ENCODE measurements around the gene RGS6. TPM values are rescaled to one million over a fixed set of nuclear protein-coding genes. Genes with fewer than 3 reads are reported as not detected.

RGS6 gene
- total and polyA plus RNA-seq, 4 donors: 0.06 to 5.3 (median 0.17) TPM; not detected in 1

GRCh38 chr14:72262771-72263170, 330.5 kb downstream of the RGS6 start:
- Histone ChIP-seq H3K27ac (ENCODE audit: low read depth in 1 of 2, low read length in 2 of 2) (no peak overlapping the region), H3K4me1 (ENCODE audit: control insufficient read depth in 4 of 4, insufficient read depth in 4 of 4, low read length in 3 of 4) (no peaks in the 10 kb centered on the region), H3K4me3 (ENCODE audit: low read depth in 1 of 3, low read length in 3 of 3) (no peak overlapping the region), H3K27me3 (ENCODE audit: control insufficient read depth in 4 of 4, insufficient read depth in 4 of 4, low read length in 3 of 4) (peaks cover 0 to 5% (median 1%) of the 10 kb centered on the region in 4 donors), H3K36me3 (ENCODE audit: control insufficient read depth in 4 of 4, insufficient read depth in 3 of 4, low read depth in 1 of 4, low read length in 3 of 4) (no peaks in the 10 kb centered on the region), H3K9ac (ENCODE audit: low read depth in 1 of 2, low read length in 2 of 2) (no peak overlapping the region), H3K9me3 (ENCODE audit: control insufficient read depth in 4 of 4, low read length in 3 of 4) (peaks cover 0 to 5% (median 0%) of the 10 kb centered on the region in 4 donors)
- TF ChIP-seq TAF1 (conservative IDR thresholded peaks at IDR 0.05) (no peak), FOXA2 (IDR thresholded peaks at IDR 0.05) (no peak), SP1 (IDR thresholded peaks at IDR 0.05) (no peak), EGR1 (IDR thresholded peaks at IDR 0.05; ENCODE audit: low read depth in 2 of 2) (no peak), FOXA1 (IDR thresholded peaks at IDR 0.05) (no peak), HNF4A (conservative IDR thresholded peaks at IDR 0.05) (no peak), JUND (IDR thresholded peaks at IDR 0.05) (no peak), HNF4G (IDR thresholded peaks at IDR 0.05) (no peak), NR2F2 (IDR thresholded peaks at IDR 0.05) (no peak), RAD21 (IDR thresholded peaks at IDR 0.05) (no peak), RXRA (IDR thresholded peaks at IDR 0.05) (no peak)
- TF ChIP-seq, protein P1, sequence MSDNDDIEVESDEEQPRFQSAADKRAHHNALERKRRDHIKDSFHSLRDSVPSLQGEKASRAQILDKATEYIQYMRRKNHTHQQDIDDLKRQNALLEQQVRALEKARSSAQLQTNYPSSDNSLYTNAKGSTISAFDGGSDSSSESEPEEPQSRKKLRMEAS (IDR thresholded peaks at IDR 0.05): no peak
- no peak for DNase-seq (ENCODE audit: low spot score)
- 79% methylated on average over 2 of the region's 2 CpGs for WGBS

DNA sequence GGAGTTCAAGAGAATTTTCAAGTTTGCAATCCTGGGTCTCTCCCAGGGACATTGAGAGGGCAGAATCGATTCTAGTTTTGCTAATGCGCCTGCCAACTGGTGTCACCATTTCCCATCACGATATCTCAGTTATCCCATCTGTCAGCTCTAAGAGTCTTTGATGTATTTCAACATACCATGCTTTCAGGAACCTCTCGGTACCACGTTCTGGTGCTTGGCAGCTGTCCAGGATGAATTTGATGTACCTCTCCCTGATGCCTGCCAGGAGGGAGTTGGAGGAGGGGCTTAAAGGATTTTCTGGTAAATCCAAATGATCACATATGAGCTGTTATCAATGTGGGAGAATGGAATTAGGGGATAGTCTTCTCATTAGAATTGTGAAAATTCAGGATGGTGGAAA, 332.5 kb downstream of the RGS6 start:
- 71% methylated on average over 5 of the region's 5 CpGs for WGBS
- TF ChIP-seq RAD21 (IDR thresholded peaks at IDR 0.05): no peak
- TF ChIP-seq HNF4G (IDR thresholded peaks at IDR 0.05): no peak
- no peak for TF ChIP-seq RXRA (IDR thresholded peaks at IDR 0.05)
- no peaks in the 10 kb centered on the region for H3K4me1 ChIP-seq (ENCODE audit: control insufficient read depth in 4 of 4, insufficient read depth in 4 of 4, low read length in 3 of 4)

GRCh38 chr14:72270147-72270727, 338.0 kb downstream of the RGS6 start:
- Histone ChIP-seq H3K9me3 (ENCODE audit: control insufficient read depth in 4 of 4, low read length in 3 of 4) (peaks cover 0 to 6% (median 1%) of the 10 kb centered on the region in 4 donors), H3K36me3 (ENCODE audit: control insufficient read depth in 4 of 4, insufficient read depth in 3 of 4, low read depth in 1 of 4, low read length in 3 of 4) (no peaks in the 10 kb centered on the region), H3K9ac (ENCODE audit: low read depth in 1 of 2, low read length in 2 of 2) (no peak overlapping the region), H3K27ac (ENCODE audit: low read depth in 1 of 2, low read length in 2 of 2) (no peak overlapping the region), H3K27me3 (ENCODE audit: control insufficient read depth in 4 of 4, insufficient read depth in 4 of 4, low read length in 3 of 4) (peaks cover 0 to 3% (median 0%) of the 10 kb centered on the region in 4 donors), H3K4me3 (ENCODE audit: low read depth in 1 of 3, low read length in 3 of 3) (no peak overlapping the region), H3K4me1 (ENCODE audit: control insufficient read depth in 4 of 4, insufficient read depth in 4 of 4, low read length in 3 of 4) (no peaks in the 10 kb centered on the region)
- no peak for TF ChIP-seq SP1 (IDR thresholded peaks at IDR 0.05)
- TF ChIP-seq, protein P2, sequence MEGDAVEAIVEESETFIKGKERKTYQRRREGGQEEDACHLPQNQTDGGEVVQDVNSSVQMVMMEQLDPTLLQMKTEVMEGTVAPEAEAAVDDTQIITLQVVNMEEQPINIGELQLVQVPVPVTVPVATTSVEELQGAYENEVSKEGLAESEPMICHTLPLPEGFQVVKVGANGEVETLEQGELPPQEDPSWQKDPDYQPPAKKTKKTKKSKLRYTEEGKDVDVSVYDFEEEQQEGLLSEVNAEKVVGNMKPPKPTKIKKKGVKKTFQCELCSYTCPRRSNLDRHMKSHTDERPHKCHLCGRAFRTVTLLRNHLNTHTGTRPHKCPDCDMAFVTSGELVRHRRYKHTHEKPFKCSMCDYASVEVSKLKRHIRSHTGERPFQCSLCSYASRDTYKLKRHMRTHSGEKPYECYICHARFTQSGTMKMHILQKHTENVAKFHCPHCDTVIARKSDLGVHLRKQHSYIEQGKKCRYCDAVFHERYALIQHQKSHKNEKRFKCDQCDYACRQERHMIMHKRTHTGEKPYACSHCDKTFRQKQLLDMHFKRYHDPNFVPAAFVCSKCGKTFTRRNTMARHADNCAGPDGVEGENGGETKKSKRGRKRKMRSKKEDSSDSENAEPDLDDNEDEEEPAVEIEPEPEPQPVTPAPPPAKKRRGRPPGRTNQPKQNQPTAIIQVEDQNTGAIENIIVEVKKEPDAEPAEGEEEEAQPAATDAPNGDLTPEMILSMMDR (IDR thresholded peaks at IDR 0.05; ENCODE audit: low read depth, low read length, missing input control): no peak
- no peak for TF ChIP-seq ZBTB33 (IDR thresholded peaks at IDR 0.05)
- no peak for TF ChIP-seq EGR1 (IDR thresholded peaks at IDR 0.05; ENCODE audit: low read depth in 2 of 2)
- TF ChIP-seq, protein P3, sequence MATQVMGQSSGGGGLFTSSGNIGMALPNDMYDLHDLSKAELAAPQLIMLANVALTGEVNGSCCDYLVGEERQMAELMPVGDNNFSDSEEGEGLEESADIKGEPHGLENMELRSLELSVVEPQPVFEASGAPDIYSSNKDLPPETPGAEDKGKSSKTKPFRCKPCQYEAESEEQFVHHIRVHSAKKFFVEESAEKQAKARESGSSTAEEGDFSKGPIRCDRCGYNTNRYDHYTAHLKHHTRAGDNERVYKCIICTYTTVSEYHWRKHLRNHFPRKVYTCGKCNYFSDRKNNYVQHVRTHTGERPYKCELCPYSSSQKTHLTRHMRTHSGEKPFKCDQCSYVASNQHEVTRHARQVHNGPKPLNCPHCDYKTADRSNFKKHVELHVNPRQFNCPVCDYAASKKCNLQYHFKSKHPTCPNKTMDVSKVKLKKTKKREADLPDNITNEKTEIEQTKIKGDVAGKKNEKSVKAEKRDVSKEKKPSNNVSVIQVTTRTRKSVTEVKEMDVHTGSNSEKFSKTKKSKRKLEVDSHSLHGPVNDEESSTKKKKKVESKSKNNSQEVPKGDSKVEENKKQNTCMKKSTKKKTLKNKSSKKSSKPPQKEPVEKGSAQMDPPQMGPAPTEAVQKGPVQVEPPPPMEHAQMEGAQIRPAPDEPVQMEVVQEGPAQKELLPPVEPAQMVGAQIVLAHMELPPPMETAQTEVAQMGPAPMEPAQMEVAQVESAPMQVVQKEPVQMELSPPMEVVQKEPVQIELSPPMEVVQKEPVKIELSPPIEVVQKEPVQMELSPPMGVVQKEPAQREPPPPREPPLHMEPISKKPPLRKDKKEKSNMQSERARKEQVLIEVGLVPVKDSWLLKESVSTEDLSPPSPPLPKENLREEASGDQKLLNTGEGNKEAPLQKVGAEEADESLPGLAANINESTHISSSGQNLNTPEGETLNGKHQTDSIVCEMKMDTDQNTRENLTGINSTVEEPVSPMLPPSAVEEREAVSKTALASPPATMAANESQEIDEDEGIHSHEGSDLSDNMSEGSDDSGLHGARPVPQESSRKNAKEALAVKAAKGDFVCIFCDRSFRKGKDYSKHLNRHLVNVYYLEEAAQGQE (IDR thresholded peaks at IDR 0.05): no peak
- TF ChIP-seq GABPA (IDR thresholded peaks at IDR 0.05 in 1 of 2, conservative IDR thresholded peaks at IDR 0.05 in 1 of 2): no peak
- TF ChIP-seq FOXA1 (IDR thresholded peaks at IDR 0.05): no peak
- no peak for TF ChIP-seq YY1 (IDR thresholded peaks at IDR 0.05)
- no peak for TF ChIP-seq RXRA (IDR thresholded peaks at IDR 0.05)
- TF ChIP-seq FOXA2 (IDR thresholded peaks at IDR 0.05): no peak
- no peak for TF ChIP-seq TAF1 (conservative IDR thresholded peaks at IDR 0.05)
- no peak for TF ChIP-seq NR2F2 (IDR thresholded peaks at IDR 0.05)
- TF ChIP-seq RAD21 (IDR thresholded peaks at IDR 0.05): no peak
- TF ChIP-seq, protein P1 (IDR thresholded peaks at IDR 0.05): no peak
- DNase-seq (ENCODE audit: low spot score): no peak
- WGBS: 46% methylated on average over 5 of the region's 5 CpGs

More for the DNA sequence above, 332.5 kb downstream of the RGS6 start:
- Histone ChIP-seq H3K27ac (ENCODE audit: low read depth in 1 of 2, low read length in 2 of 2) (no peak overlapping the region), H3K27me3 (ENCODE audit: control insufficient read depth in 4 of 4, insufficient read depth in 4 of 4, low read length in 3 of 4) (peaks cover 0 to 5% (median 1%) of the 10 kb centered on the region in 4 donors), H3K9me3 (ENCODE audit: control insufficient read depth in 4 of 4, low read length in 3 of 4) (peaks cover 0 to 2% (median 0%) of the 10 kb centered on the region in 4 donors), H3K4me3 (ENCODE audit: low read depth in 1 of 3, low read length in 3 of 3) (no peak overlapping the region), H3K36me3 (ENCODE audit: control insufficient read depth in 4 of 4, insufficient read depth in 3 of 4, low read depth in 1 of 4, low read length in 3 of 4) (no peaks in the 10 kb centered on the region), H3K9ac (ENCODE audit: low read depth in 1 of 2, low read length in 2 of 2) (no peak overlapping the region)
- DNase-seq (ENCODE audit: low spot score): no peak
